ENCODE data around the gene CCDC91. TPM values are rescaled to one million over a fixed set of nuclear protein-coding genes. Genes with fewer than 3 reads are reported as not detected.

The CCDC91 gene
- total and polyA plus RNA-seq, 2 experiments from 2014 or later, result 13.9 to 25.5 TPM

DNA sequence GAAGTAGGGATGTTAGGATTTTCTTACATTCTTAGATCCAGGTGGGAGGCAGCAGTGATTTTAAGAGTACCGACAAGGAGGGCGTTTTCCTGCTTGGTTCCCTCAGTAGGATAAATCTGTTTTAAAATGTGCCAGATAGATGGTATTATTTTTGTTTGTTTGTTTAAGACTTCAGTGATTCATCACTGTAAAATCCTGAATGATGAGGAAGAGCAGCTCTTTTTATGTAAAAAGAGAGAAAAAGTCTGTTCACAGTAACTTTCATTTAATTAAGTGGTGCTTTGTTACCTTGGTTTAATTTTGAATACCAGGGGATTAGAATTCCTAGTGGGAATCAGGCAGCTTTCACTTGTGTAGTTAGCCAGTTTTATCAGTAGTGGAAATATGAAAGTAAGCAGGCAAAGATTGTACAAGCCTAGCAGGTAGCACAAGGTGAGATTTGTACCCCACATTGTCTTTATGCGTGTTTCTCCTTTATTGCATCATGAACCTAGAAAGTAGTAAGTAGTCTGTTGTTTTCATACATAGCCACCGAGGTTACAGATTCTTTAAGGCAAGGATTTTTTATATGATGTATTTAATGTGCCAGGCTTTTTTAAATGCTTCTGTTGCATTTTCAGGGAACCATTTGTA is 349.6 kb downstream of the CCDC91 start:
- H3K9me3 ChIP-seq (ENCODE audit: low read depth), result no peaks in the 10 kb centered on the region
- H3K27ac ChIP-seq, result no peak overlapping the region
- H3K4me1 ChIP-seq (ENCODE audit: low read depth), result no peaks in the 10 kb centered on the region
- H3K36me3 ChIP-seq, result no peaks in the 10 kb centered on the region
- no peaks in the 10 kb centered on the region for H3K27me3 ChIP-seq
- TF ChIP-seq, protein P1, sequence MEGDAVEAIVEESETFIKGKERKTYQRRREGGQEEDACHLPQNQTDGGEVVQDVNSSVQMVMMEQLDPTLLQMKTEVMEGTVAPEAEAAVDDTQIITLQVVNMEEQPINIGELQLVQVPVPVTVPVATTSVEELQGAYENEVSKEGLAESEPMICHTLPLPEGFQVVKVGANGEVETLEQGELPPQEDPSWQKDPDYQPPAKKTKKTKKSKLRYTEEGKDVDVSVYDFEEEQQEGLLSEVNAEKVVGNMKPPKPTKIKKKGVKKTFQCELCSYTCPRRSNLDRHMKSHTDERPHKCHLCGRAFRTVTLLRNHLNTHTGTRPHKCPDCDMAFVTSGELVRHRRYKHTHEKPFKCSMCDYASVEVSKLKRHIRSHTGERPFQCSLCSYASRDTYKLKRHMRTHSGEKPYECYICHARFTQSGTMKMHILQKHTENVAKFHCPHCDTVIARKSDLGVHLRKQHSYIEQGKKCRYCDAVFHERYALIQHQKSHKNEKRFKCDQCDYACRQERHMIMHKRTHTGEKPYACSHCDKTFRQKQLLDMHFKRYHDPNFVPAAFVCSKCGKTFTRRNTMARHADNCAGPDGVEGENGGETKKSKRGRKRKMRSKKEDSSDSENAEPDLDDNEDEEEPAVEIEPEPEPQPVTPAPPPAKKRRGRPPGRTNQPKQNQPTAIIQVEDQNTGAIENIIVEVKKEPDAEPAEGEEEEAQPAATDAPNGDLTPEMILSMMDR (IDR thresholded peaks at IDR 0.05; ENCODE audit: low read depth, low read length), result no peak
- H3K4me3 ChIP-seq, result no peak overlapping the region
- no peak for DNase-seq (ENCODE audit: low read depth in 1 of 2, low spot score in 1 of 2)

DNA sequence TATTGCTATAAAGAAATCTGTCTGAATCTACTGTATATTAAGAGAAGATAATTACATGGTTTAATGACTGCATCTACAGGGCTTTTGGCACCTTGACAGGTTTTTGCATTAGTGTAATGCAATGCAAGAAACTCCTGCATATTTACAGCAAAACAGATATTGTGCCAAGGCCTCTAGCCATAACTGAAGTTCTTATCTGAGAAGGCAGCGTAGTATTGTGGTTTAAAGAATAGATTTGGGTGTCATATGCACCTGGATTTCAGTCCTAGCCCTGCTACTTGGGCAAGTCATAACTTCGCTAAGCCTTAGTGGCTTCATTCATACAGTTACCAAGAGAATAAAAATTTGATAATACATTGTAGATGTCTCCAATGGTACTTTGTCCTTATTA is 350.1 kb downstream of the CCDC91 start:
- TF ChIP-seq, protein P1 (IDR thresholded peaks at IDR 0.05; ENCODE audit: low read depth, low read length), result no peak
- H3K27me3 ChIP-seq, result no peaks in the 10 kb centered on the region
- no peaks in the 10 kb centered on the region for H3K36me3 ChIP-seq
- DNase-seq (ENCODE audit: low read depth in 1 of 2, low spot score in 1 of 2), result peak in 1 of 2 donors; percentile 24
- no peaks in the 10 kb centered on the region for H3K4me1 ChIP-seq (ENCODE audit: low read depth)
- H3K27ac ChIP-seq, result no peak overlapping the region
- H3K4me3 ChIP-seq, result no peak overlapping the region
- H3K9me3 ChIP-seq (ENCODE audit: low read depth), result no peaks in the 10 kb centered on the region

DNA sequence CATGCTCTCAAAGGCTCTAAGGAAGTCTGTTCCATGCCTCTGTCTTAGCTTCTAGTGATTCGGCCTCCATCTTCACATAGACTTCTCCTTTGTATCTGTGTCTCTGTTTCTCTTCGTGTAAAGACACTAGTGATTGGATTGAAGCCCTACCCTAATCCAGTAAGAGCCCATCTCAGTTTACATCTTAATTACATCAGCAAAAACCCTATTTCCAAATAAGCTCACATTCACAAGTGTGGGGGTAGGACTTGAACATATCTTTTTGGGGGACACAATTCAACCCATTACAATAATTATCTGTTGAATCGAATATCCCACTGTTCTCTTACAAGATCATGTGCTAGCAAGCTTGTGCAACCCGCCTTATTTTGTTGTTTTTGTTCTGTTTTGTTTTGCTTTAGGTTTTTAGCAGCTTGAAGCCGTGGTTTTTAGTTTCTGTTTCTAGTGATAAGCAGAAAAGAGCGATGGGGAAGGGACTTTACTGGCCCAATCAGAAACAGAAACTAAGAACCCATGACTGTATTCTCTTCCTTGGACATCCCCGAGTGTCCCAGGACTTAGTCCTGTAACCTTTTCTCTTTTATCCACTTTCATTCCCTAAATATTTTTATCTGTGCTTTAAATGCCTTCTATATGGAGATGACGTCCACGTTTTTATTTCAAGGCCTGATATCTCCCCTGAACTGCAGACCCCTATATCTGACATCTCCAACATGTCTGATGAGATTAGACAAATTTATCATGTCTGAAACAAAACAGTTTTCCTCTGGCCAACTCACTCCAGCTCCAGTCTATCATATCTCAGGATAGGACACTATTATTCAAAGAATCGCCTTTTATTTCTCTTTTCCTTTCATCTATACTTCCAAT is 353.0 kb downstream of the CCDC91 start:
- Histone ChIP-seq H3K4me1 (ENCODE audit: low read depth) (no peaks in the 10 kb centered on the region), H3K9me3 (ENCODE audit: low read depth) (no peaks in the 10 kb centered on the region), H3K27me3 (no peaks in the 10 kb centered on the region), H3K27ac (no peak overlapping the region), H3K4me3 (no peak overlapping the region), H3K36me3 (no peaks in the 10 kb centered on the region)
- TF ChIP-seq, protein P1 (IDR thresholded peaks at IDR 0.05; ENCODE audit: low read depth, low read length), result no peak
- DNase-seq (ENCODE audit: low read depth in 1 of 2, low spot score in 1 of 2), result peak in 1 of 2 donors; percentile 15

DNA sequence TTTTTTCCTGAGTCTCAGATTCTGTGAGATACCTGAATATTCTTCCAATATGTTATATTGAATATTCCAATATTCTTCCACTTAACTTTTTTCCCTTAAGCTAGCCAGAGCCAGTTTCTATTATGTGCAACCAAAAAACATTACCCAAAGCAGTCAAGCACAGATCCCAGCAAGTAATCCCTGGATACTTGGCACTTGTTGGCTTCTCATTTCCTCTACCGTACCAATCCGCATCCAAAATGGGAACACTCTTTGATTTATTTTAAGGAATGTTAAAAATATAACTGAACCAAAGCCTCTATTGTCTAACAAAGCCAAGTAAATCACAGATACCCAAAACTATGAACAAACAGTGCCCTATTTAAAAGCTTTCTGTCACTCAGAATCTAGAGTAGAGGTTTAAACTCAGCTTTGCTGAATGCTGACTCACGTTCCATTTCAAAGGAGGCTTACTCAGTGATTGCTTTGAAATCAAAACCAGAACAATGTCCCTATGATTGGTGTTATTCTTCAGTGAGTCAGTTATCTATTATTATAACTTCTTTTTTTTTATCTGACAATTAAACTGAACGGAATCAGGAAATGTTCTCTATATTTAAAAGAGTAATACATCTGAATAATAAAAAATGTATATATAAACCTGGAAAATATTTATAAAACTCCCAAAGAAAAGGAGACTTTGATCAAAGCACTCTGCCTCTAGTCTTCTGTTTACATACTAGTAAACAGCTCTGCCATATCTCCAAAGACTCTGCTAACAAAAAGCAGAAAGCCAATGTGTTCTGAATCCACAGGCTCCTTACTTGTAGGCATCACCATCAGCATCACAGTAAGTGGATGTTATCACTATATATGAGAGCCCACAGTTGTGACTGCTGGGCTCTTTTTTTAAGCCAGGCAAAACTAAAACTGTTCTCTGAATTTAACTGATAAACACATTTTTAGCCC is 360.8 kb downstream of the CCDC91 start:
- Histone ChIP-seq H3K27me3 (no peaks in the 10 kb centered on the region), H3K36me3 (no peaks in the 10 kb centered on the region), H3K4me3 (no peak overlapping the region), H3K4me1 (ENCODE audit: low read depth) (peaks cover 8% of the 10 kb centered on the region), H3K27ac (no peak overlapping the region), H3K9me3 (ENCODE audit: low read depth) (no peaks in the 10 kb centered on the region)
- DNase-seq (ENCODE audit: low read depth in 1 of 2, low spot score in 1 of 2), result peak in 1 of 2 donors; percentile 53
- TF ChIP-seq, protein P1 (IDR thresholded peaks at IDR 0.05; ENCODE audit: low read depth, low read length), result no peak

DNA sequence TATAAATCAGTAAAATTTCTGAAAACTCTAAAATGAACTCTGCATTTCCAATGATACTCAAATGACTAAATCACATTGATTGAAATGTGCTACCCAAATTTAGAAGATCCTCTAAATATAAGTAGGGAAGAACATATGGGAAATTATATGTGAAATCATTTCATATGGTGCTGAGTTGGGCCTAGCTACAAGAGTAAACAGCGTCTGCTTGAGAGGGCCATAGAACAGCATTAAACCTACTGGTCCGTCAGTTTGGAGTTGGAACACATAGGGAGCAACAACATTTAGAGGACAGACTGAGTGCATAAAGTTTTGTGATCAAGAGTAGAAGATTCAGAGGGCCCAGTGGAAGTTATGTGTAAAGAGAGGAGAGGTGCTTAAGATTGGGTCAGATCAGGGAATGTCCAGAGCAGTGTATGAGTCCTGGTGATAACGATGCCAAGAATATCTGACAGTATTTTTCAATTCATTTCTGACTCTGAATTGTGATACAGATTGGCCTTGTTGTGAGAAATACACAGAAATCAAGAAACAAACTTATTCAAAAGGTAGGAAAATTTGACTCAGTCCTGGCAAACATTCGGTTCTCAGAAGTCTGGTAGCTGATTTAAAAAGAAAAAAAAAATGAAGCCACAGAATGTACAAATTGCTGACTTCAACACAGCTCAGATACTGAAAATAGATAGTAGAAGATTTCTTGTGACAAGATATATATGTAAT is 362.2 kb downstream of the CCDC91 start:
- Histone ChIP-seq H3K4me3 (no peak overlapping the region), H3K4me1 (ENCODE audit: low read depth) (peaks cover 8% of the 10 kb centered on the region), H3K9me3 (ENCODE audit: low read depth) (no peaks in the 10 kb centered on the region), H3K27ac (no peak overlapping the region), H3K27me3 (no peaks in the 10 kb centered on the region), H3K36me3 (no peaks in the 10 kb centered on the region)
- peak in 1 of 2 donors; percentile 21 for DNase-seq (ENCODE audit: low read depth in 1 of 2, low spot score in 1 of 2)
- TF ChIP-seq, protein P1 (IDR thresholded peaks at IDR 0.05; ENCODE audit: low read depth, low read length), result no peak
